K562 (cell line): ENCODE measurements around the gene ICAM2. TPM values are rescaled to one million over a fixed set of nuclear protein-coding genes. Genes with fewer than 3 reads are reported as not detected.
A peak's percentile ranks its signal among the peaks of the same experiment; 100 is the strongest.

Experiments used
- ATF3 ChIP-seq, 2 experiments: fragments of 450-650 bp in 1 of 2; sonication (generic) in 1 of 2; formaldehyde crosslinking in 1 of 2; IDR thresholded peaks in 1 of 2; conservative IDR thresholded peaks in 1 of 2; 2 replicates each; pipeline versions ENCODE4 v1.6.1 to v1.8.1; 2016 to 2023; ENCODE audit warnings: mild to moderate bottlenecking in 2 of 2, moderate library complexity in 2 of 2, inconsistent platforms in 1 of 2, missing genetic modification reagents in 1 of 2
- CREM ChIP-seq: IDR thresholded peaks from 2 replicates; pipeline ENCODE4 v1.6.1; 2014; ENCODE audit warnings: antibody characterized with exemption, low read depth
- CTBP1 ChIP-seq: fragments of 450-650 bp; IDR thresholded peaks from 2 replicates; pipeline ENCODE4 v1.6.1; 2016; ENCODE audit warnings: borderline replicate concordance
- CXXC5 ChIP-seq: fragments of 250-450 bp; sonication (Bioruptor Pico); IDR thresholded peaks from 2 replicates; pipeline ENCODE4 v1.8.0; 2022; ENCODE audit warnings: inconsistent platforms, mild to moderate bottlenecking, moderate library complexity
- DIDO1 ChIP-seq: fragments of 450-650 bp; IDR thresholded peaks from 2 replicates; pipeline ENCODE4 v1.6.1; 2016; ENCODE audit warnings: low read depth, missing biosample characterization, missing genetic modification characterization
- DPF2 ChIP-seq: fragments of 450-650 bp; IDR thresholded peaks from 2 replicates; pipeline ENCODE4 v1.6.1; 2016
- EP300 ChIP-seq: IDR thresholded peaks from 2 replicates; pipeline ENCODE4 v1.6.1; 2012; ENCODE audit warnings: low read length, improper control_type of control experiment
- FOS ChIP-seq: IDR thresholded peaks from 3 replicates; pipeline ENCODE4 v1.6.1; 2011; ENCODE audit not compliant: insufficient read length; ENCODE audit errors: extremely low read depth
- FOXJ3 ChIP-seq: sonication (generic); formaldehyde crosslinking; IDR thresholded peaks from 2 replicates; pipeline ENCODE4 v1.4.0; 2020; ENCODE audit warnings: mild to moderate bottlenecking, missing genetic modification reagents
- GTF2F1 ChIP-seq: IDR thresholded peaks from 2 replicates; pipeline ENCODE4 v1.6.1; 2011; ENCODE audit warnings: low read depth, low read length, improper control_type of control experiment
- HBP1 ChIP-seq: fragments of 450-650 bp; formaldehyde crosslinking; IDR thresholded peaks from 2 replicates; pipeline ENCODE4 v1.4.0; 2022; ENCODE audit warnings: missing genetic modification characterization
- MCM2 ChIP-seq: fragments of 450-650 bp; IDR thresholded peaks from 2 replicates; pipeline ENCODE4 v1.6.1; 2017; ENCODE audit warnings: low read depth, mild to moderate bottlenecking
- MLX ChIP-seq, 2 experiments: fragments of 450-650 bp in 1 of 2; sonication (generic) in 1 of 2; formaldehyde crosslinking; conservative IDR thresholded peaks; 2 replicates each; pipeline versions ENCODE4 v1.4.0 to v1.8.1; 2020 to 2022; ENCODE audit warnings: mild to moderate bottlenecking in 1 of 2, missing genetic modification reagents in 1 of 2
- MTA2 ChIP-seq: fragments of 450-650 bp; IDR thresholded peaks from 2 replicates; pipeline ENCODE4 v1.6.1; 2016; ENCODE audit warnings: low read depth
- RNF219 ChIP-seq: fragments of 250-450 bp; sonication (Bioruptor Pico); IDR thresholded peaks from 2 replicates; pipeline ENCODE4 v1.5.0; 2022; ENCODE audit warnings: mild to moderate bottlenecking
- SMARCA4 ChIP-seq: fragments of 450-650 bp; IDR thresholded peaks from 2 replicates; pipeline ENCODE4 v1.6.1; 2016
- ZBTB33 ChIP-seq: sonication (generic); formaldehyde crosslinking; IDR thresholded peaks from 2 replicates; pipeline ENCODE4 v1.8.1; 2023; ENCODE audit warnings: mild to moderate bottlenecking, missing genetic modification reagents
- ZFX ChIP-seq: sonication (generic); formaldehyde crosslinking; IDR thresholded peaks from 2 replicates; pipeline ENCODE4 v1.8.0; 2022; ENCODE audit warnings: mild to moderate bottlenecking, missing genetic modification reagents, moderate library complexity
- ZKSCAN1 ChIP-seq: fragments of 150-350 bp; IDR thresholded peaks from 2 replicates; pipeline ENCODE4 v1.6.1; 2016; ENCODE audit warnings: low read depth, low read length
- ZNF24 ChIP-seq: fragments of 450-650 bp; IDR thresholded peaks from 2 replicates; pipeline ENCODE4 v1.6.1; 2016
- polyA plus RNA-seq, 8 experiments: library from polyadenylated mRNA; depleted of rRNA in 4 of 8; stranded (reverse) in 5 of 8; unstranded in 3 of 8; fragments of >200 nt; fragmentation: Nextera tagmentation in 2 of 8; fragmentation: Illumina TruSeq in 1 of 8; extraction: Ambion mirVana in 2 of 8; extraction: Trizol in 1 of 8; gene quantifications; 2 replicates each; pipeline versions ENCODE4 v1.2.1 to v1.2.3, GENCODE V29; 2011 to 2014; ENCODE audit warnings: inconsistent platforms in 1 of 8, missing spikeins in 1 of 8
- total RNA-seq, 7 experiments: library from RNA; depleted of rRNA in 6 of 7; stranded (reverse); fragments of >200 nt in 6 of 7; fragmentation: Illumina TruSeq in 2 of 7; extraction: Trizol in 2 of 7; gene quantifications; 2 replicates each; pipeline versions ENCODE4 v1.2.1 to v1.2.3, GENCODE V29; 2011 to 2021; ENCODE audit warnings: low replicate concordance in 1 of 7

Gene ICAM2
- total and polyA plus RNA-seq, 9 of the 15 experiments (the other 6 are each of a cell fraction or from before 2014, with no cell fraction given): 37.9 to 89.4 (median 60.6) TPM

- TF ChIP-seq HBP1 (CRISPR knock-in tag): no peak
- TF ChIP-seq ZBTB33 (CRISPR knock-in tag): peak; percentile 29; the same call in 1 of the 2 replicates
- 0 out of 2 replicates have a peak, but pooled peaks have one; percentile 15 for TF ChIP-seq EP300
- TF ChIP-seq RNF219 (CRISPR knock-in tag): no peak
- TF ChIP-seq ZNF24: no peak
- peak; percentile 63 for TF ChIP-seq FOS
- TF ChIP-seq DPF2: peak; percentile 87
- no peak for TF ChIP-seq ZKSCAN1
- TF ChIP-seq CTBP1: 0 out of 2 replicates have a peak, but pooled peaks have one; percentile 21
- TF ChIP-seq ZFX (CRISPR knock-in tag): peak; percentile 20; the same call in 1 of the 2 replicates
- TF ChIP-seq MTA2: 0 out of 2 replicates have a peak, but pooled peaks have one; percentile 30
- 0 out of 2 replicates have a peak, but pooled peaks have one; percentile 16 for TF ChIP-seq CXXC5 (CRISPR knock-in tag)
- TF ChIP-seq GTF2F1: no peak
- TF ChIP-seq DIDO1 (tag): peak; percentile 48; the same call in 1 of the 2 replicates
- peak; percentile 65 for TF ChIP-seq CREM
- no peak for TF ChIP-seq FOXJ3 (CRISPR knock-in tag)
- TF ChIP-seq MLX (CRISPR knock-in tag; conservative IDR thresholded peaks at IDR 0.05): no peak
- peak; percentile 85; the same call in 1 of the 2 replicates for TF ChIP-seq SMARCA4
- TF ChIP-seq MCM2: no peak
- peak; percentile 96 for TF ChIP-seq ATF3 (IDR thresholded peaks at IDR 0.05)
- peak; percentile 85; the same call in 1 of the 2 replicates for TF ChIP-seq ATF3 (CRISPR knock-in tag; conservative IDR thresholded peaks at IDR 0.05)
Observed at GRCh38 chr17:63984651-63985386, 35.6 kb downstream of the ICAM2 start (continued).
